ENCODE measurements around the gene DDR1.

DNA sequence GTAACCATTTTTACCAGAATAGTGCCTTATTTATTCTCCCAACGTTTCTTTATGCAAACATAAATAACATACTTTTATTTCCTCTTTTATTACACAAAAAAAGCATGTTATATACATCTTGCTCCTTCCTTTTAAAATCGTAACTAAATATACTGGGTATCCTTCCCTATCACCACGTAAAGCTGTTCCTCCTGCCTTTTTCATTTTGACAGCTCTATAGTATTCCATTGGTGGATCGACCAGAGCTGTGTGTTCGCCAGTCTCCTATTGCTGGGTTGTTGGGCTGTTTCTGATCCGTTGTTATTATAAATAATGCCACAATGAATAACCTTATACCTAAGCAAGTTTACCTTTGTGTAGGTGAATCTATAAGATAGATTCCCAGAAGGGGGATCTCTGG, 46.9 kb upstream of the DDR1 start:
- TF ChIP-seq, protein P1, sequence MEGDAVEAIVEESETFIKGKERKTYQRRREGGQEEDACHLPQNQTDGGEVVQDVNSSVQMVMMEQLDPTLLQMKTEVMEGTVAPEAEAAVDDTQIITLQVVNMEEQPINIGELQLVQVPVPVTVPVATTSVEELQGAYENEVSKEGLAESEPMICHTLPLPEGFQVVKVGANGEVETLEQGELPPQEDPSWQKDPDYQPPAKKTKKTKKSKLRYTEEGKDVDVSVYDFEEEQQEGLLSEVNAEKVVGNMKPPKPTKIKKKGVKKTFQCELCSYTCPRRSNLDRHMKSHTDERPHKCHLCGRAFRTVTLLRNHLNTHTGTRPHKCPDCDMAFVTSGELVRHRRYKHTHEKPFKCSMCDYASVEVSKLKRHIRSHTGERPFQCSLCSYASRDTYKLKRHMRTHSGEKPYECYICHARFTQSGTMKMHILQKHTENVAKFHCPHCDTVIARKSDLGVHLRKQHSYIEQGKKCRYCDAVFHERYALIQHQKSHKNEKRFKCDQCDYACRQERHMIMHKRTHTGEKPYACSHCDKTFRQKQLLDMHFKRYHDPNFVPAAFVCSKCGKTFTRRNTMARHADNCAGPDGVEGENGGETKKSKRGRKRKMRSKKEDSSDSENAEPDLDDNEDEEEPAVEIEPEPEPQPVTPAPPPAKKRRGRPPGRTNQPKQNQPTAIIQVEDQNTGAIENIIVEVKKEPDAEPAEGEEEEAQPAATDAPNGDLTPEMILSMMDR (IDR thresholded peaks at IDR 0.05), result no peak
- TF ChIP-seq POLR2AphosphoS5 (IDR thresholded peaks at IDR 0.05) (no peak), POLR2A (IDR thresholded peaks at IDR 0.05) (no peak)
